ENCODE measurements around the gene TFAM.

Gene TFAM

GRCh38 chr10:58384999-58385783 is at the start of gene TFAM:
Gene TFAM, plus strand, starts transcription at chr10:58385410. Its CDS starts 138 bp downstream, at chr10:58385548.
- DNase-seq, result peak; percentile 83 to 85

DNA sequence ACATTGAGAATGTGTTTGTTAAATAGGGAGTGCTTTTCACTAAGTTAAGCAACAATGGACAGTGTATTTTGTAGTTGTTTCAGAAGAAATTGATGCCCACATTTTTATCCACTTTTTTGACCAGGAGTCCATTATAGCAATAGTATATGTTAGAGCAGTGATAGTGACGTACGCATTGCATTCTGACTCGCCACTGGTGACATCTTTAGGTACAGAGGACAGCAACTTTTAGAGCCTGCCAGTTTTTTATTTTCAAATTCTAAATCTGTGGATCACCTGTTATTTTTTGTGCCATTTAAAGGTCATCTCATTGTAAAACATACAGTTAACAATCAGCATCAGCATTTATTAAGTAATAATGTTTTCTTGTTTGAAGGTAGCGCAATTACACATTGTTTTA is 49.0 kb upstream of the TFAM start:
- DNase-seq, result no peak

DNA sequence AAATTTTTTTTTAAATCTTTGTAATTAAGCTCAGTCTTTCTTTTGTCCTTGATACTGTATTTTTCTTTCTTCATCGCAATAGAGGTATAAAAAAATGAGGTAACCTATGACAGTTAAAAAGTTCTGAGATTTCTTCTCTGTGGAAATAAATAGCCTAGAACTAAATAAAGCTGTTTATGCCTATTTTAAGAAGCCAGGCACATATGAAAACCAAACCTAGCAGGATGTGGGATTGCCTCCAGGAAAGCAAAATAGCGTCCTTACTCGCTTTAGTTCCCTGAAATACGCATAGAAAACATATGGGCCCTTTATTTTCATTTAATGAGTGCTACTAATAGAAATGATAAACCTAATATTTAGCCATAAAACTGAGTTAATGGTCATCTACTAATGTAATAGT is 43.8 kb upstream of the TFAM start:
- DNase-seq, result no peak

DNA sequence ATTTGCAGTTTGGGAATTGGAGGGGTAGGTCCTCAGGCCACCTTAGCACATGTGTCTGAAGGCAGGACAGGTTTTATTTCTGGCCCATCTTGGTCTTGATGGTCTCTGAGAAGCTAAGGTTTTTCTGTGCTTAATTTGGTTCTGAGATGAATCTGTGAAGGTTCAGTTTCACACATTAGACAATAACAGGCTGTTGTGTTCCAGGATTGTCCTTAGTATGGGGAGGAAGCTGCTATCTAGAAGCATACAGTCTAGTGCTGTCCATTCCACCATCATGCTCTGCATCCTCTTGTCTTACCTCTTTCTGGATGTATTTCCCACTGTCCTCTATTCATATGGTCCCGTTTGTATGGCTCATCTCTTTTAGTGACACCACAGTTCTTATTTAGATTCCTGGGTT is 43.3 kb upstream of the TFAM start:
- DNase-seq, result no peak

GRCh38 chr10:58347967-58348366 is 37.2 kb upstream of the TFAM start:
- DNase-seq, result no peak

DNA sequence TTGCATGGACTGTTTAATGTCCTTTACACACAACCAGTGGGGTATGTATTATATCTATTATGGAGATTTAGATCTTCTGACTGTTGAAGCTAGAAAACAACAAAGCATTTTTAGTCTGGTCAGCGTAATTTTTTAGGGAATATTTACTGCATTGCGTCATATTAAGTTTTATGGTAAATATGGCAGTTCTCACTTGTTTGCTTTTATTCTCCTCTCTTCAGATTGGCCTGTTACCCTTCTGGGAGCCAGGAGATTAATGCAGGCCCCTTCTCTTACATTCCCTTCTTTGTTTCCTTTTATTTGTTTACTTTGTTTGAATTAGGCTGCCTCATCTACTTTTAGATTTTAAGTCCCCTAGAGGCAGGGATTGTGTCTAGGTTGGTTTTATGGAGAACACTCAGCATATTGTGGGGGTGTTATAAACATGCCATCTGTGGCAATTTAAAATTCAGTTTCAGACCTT is 36.6 kb upstream of the TFAM start:
- no peak for DNase-seq

GRCh38 chr10:58350023-58350422 is 35.2 kb upstream of the TFAM start:
- no peak for DNase-seq

DNA sequence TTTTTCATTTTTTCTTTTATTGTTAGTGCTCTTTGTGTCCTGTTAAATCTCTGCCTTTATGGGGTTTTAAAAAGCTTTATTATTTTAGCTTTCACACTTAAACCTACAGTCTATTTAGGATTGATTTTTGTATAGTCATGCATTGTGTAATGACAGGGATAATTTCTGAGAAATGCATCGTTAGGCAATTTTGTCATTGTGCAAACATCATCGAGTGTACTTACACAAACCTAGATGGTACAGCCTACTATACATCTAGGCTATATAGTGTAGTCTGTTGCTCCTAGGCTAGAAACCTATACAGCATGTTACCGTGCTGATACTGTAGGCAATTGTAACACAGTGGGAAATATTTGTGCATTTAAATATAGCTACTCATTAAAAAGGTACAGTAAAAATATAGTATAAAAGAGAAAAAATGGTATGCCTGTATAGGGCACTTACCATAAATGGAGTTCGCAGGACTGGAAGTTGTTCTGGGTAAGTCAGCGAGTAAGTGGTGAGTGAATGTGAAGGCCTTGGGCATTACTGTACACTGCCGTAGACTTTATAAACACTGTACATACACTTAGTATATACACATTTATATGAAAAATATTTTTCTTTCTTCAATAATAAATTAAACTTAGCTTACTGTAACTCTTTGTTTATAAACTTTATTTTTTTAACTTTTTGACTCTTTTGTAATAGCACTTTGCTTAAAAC is 34.4 kb upstream of the TFAM start:
- DNase-seq, result no peak

- DNase-seq, result no peak
Measured at GRCh38 chr10:58351616-58352578, 33.3 kb upstream of the TFAM start.

- DNase-seq, result no peak
Measured at GRCh38 chr10:58352956-58353610, 32.1 kb upstream of the TFAM start.

GRCh38 chr10:58356756-58357155 is 28.5 kb upstream of the TFAM start:
- no peak for DNase-seq

DNA sequence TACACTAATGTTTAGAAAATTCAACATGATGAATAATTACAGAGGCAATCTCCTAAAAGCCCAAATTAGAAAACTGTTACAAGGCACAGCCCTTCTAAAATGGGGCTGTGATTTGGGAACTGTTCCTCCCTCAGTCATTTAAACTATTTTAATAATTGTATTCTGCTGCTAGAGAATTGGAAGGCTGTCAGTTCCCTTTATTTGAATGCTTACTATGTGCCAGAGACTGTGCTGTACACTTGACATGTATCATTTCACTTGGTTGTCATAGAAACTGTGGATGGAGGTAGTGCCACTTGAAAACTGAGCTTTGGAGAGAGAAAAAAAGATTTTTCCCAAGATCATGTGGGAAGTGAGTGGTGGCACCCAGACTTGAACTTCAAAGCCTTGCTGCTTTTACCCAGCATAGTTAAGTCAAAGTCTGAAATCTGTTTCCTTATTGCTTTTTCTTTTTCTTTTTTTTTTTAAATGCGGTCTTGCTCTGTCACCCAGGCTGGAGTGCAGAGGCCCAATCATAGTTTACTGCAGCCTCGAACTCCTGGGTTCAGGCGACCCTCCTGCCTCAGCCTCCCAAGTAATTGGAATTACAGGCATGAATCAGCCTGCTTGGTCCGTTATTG is 26.8 kb upstream of the TFAM start:
- DNase-seq, result no peak

GRCh38 chr10:58358947-58359346 is 26.3 kb upstream of the TFAM start:
- no peak for DNase-seq

DNA sequence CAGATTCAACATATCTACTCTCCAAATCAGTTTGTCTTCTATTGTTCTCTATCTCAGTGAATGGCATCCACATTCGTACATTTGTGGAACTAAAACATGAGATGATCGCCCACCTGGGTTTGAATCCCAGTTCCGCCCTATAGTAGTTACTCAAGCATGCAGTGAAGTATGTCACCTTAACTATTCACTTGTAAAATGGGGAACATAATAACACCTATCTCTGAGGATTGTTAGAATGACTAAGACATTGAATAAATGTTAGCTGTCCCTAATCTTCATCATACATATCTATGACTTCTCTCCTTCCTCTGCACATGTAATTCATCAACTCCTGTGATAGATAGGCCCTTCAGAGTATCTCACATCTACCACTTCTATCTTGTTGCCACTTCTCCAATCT is 25.7 kb upstream of the TFAM start:
- no peak for DNase-seq

- no peak for DNase-seq
Measured at GRCh38 chr10:58360412-58361004, 24.7 kb upstream of the TFAM start.

- no peak for DNase-seq
Measured at GRCh38 chr10:58361353-58361752, 23.9 kb upstream of the TFAM start.

GRCh38 chr10:58362027-58362789 is 23.0 kb upstream of the TFAM start:
- no peak for DNase-seq

GRCh38 chr10:58367069-58367468 is 18.1 kb upstream of the TFAM start:
- DNase-seq, result no peak

DNA sequence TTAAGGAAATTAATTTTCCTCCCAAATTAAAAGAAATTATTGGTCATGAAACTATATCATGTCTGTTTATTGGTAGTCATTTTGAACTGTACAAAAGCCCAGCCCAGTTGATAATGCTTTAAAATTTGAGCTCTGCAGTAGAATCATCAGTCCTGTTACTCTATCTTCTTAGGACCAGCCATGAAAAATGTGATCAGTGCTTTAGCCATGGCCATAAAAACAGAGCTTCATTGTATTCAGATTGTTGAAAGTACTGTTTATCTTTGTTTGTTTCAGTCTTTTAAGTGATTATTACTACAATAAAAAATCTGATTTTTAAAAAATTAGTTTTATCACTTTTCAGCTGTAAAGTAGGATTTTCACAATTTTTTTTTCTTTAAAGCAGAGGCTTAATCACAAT is 13.7 kb upstream of the TFAM start:
- DNase-seq, result no peak

DNA sequence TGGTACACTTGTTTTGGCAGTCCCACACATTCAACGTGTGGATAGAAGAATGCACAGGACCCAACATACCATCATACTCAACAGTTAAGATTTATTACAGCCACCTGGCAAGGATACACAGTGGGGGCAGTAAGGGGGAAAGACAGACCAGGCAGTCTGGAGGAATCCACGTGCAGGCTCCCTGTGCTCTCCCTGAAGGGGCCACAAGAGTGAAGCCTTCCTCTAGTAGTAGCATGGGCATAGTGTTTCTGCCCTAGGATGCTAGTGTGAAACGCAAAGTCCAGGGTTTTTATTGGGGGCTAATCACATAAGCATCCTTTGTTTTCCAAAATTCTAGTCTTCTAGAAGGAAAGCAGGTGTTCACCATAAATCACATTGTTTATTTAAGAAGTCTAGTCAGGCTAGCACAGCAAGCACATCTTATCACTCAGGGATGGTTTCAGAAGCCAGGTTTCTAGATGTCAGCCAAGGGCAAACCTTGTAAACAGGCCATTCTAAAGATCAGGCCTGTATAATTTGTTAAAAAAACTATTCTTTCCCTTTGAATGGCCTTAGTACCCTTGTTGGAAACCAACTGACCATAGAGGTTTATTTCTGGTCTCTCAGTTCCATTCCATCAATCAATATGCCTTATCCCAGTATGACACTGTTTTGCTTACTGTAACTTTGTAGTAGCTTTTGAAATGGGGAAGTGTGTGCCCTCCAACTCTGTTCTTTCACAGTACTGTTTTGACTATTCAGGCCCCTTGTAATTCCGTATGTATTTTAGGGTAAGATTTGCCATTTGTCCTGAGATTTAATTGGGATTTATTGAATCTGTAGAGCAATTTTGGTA is 12.4 kb upstream of the TFAM start:
- no peak for DNase-seq
